A673 (cell line): ENCODE results near the gene MFSD11. TPM values are rescaled to one million over a fixed set of nuclear protein-coding genes. Genes with fewer than 3 reads are reported as not detected.

Experiments
- BruUV-seq: library from RNA; stranded (reverse); fragments of 400-500 nt; replicated peaks from 2 replicates; lab custom pipeline; 2021; lab: Mats Ljungman, UMichigan
- CTCF ChIA-PET: fragments of 300-600 bp; sonication (Branson Sonifier 250); formaldehyde crosslinking; loops from one replicate; lab custom pipeline; 2022; ENCODE audit warnings: antibody characterized with exemption; lab: Charles Lee
- POLR2A ChIA-PET: fragments of 300-600 bp; sonication (Branson Sonifier 250); formaldehyde crosslinking; loops from one replicate; lab custom pipeline; 2022; ENCODE audit warnings: antibody characterized with exemption; ENCODE audit not compliant: low non-redundant PET; lab: Charles Lee
- DNase-seq: peaks from one replicate; pipeline ENCODE4 v3.0.0-alpha.2; 2015; ENCODE audit warnings: low spot score
- H3K27ac ChIP-seq: fragments of 200-600 bp; sonication (generic); 2 replicates; pipeline ENCODE4 v1.5.1; 2016; ENCODE audit warnings: mixed run types, low read depth, mild to moderate bottlenecking, mixed read lengths, antibody characterized with exemption, low read length; ENCODE audit not compliant: poor library complexity, severe bottlenecking
- H3K27me3 ChIP-seq: fragments of 200-600 bp; sonication (generic); replicated peaks from 2 replicates; pipeline ENCODE4 v1.6.1; 2017; ENCODE audit warnings: mixed run types, low read depth, mild to moderate bottlenecking, mixed read lengths, antibody characterized with exemption, low read length; ENCODE audit not compliant: insufficient read depth, poor library complexity
- H3K36me3 ChIP-seq: fragments of 200-600 bp; sonication (generic); 2 replicates; pipeline ENCODE4 v1.6.1; 2016; ENCODE audit warnings: mixed run types, mild to moderate bottlenecking, mixed read lengths, antibody characterized with exemption, low read length; ENCODE audit not compliant: insufficient read depth, poor library complexity, severe bottlenecking
- H3K4me1 ChIP-seq: fragments of 200-600 bp; sonication (generic); 2 replicates; pipeline ENCODE4 v1.6.1; 2017; ENCODE audit warnings: mixed run types, mild to moderate bottlenecking, mixed read lengths, antibody characterized with exemption, low read length; ENCODE audit not compliant: insufficient read depth, poor library complexity, severe bottlenecking
- H3K4me3 ChIP-seq: fragments of 200-600 bp; sonication (generic); 2 replicates; pipeline ENCODE4 v1.5.1; 2016; ENCODE audit warnings: low read depth, mixed run types, mild to moderate bottlenecking, mixed read lengths, low read length; ENCODE audit not compliant: poor library complexity, severe bottlenecking
- H3K9me3 ChIP-seq: fragments of 200-600 bp; sonication (generic); 2 replicates; pipeline ENCODE4 v1.6.1; 2016; ENCODE audit warnings: mixed run types, low read depth, mild to moderate bottlenecking, mixed read lengths, antibody characterized with exemption, low read length; ENCODE audit not compliant: poor library complexity, severe bottlenecking
- CTCF ChIP-seq: fragments of 300-800, 200-600 bp; sonication (generic); conservative IDR thresholded peaks from 2 replicates; pipeline ENCODE4 v1.5.1; 2017; ENCODE audit warnings: low read depth, mild to moderate bottlenecking, antibody characterized with exemption, low read length, moderate library complexity, mixed read lengths
- EZH2 ChIP-seq: fragments of 200-600 bp; sonication (generic); IDR thresholded peaks from 2 replicates; pipeline ENCODE4 v1.6.1; 2017; ENCODE audit warnings: borderline replicate concordance, low read depth, mild to moderate bottlenecking, mixed read lengths, antibody characterized with exemption, low read length; ENCODE audit not compliant: poor library complexity, severe bottlenecking
- intact Hi-C: fragments of 100-400 bp; cut with micrococcal nuclease; formaldehyde crosslinking; loops from one replicate; pipeline ENCODE4 v1.10.0; 2022; ENCODE audit not compliant: unreplicated experiment
- total RNA-seq: library from RNA; stranded (reverse); gene quantifications from 2 replicates; pipeline ENCODE4 v1.2.3, GENCODE V29; 2021

MFSD11 gene
- total RNA-seq, 1 experiment from 2014 or later: 38.8 TPM

GRCh38 chr17:76789235-76789788 is 51.4 kb downstream of the MFSD11 start:
- TF ChIP-seq EZH2 (no peak), CTCF (no peak)
- POLR2A ChIA-PET: no interaction called here
- Histone ChIP-seq H3K27me3 (no peaks in the 10 kb centered on the region), H3K27ac (no peak overlapping the region), H3K36me3 (no peaks in the 10 kb centered on the region), H3K9me3 (no peaks in the 10 kb centered on the region), H3K4me3 (no peak overlapping the region), H3K4me1 (peaks cover 16% of the 10 kb centered on the region)
- no peak for DNase-seq
- BruUV-seq: no TSS peak
- CTCF ChIA-PET: no interaction called here
- intact Hi-C loops: no loop called here

GRCh38 chr17:76791053-76791980 is 53.4 kb downstream of the MFSD11 start:
- intact Hi-C loops: loop anchor here (2.0 kb wide), 1 partner anchor 53 kb away; the partner anchor contains the start of gene MFSD11
- no peaks in the 10 kb centered on the region for H3K36me3 ChIP-seq
- CTCF ChIA-PET: interaction anchor here (1.1 kb wide), 1 partner anchor 265 kb away, joined by 3 read pairs; no protein-coding TSS in a partner anchor
- POLR2A ChIA-PET: no interaction called here
- BruUV-seq: TSS peak; percentile 24
- H3K4me1 ChIP-seq: peaks cover 16% of the 10 kb centered on the region
- H3K9me3 ChIP-seq: no peaks in the 10 kb centered on the region
- DNase-seq: peak; percentile 77
- no peaks in the 10 kb centered on the region for H3K27me3 ChIP-seq
- TF ChIP-seq CTCF: no peak
- no peak for TF ChIP-seq EZH2
- H3K27ac ChIP-seq: peak overlapping the region; percentile 72
- peak overlapping the region; percentile 17 for H3K4me3 ChIP-seq

GRCh38 chr17:76792348-76792747 is 54.4 kb downstream of the MFSD11 start:
- TF ChIP-seq CTCF (no peak), EZH2 (no peak)
- CTCF ChIA-PET: no interaction called here
- Histone ChIP-seq H3K27ac (no peak overlapping the region), H3K4me3 (no peak overlapping the region), H3K4me1 (peaks cover 16% of the 10 kb centered on the region), H3K36me3 (no peaks in the 10 kb centered on the region), H3K27me3 (no peaks in the 10 kb centered on the region), H3K9me3 (no peaks in the 10 kb centered on the region)
- intact Hi-C loops: no loop called here
- DNase-seq: no peak
- POLR2A ChIA-PET: no interaction called here
- no TSS peak for BruUV-seq
